Stomach (tissue), 9 donors: ENCODE measurements around the gene CHAT. TPM values are rescaled to one million over a fixed set of nuclear protein-coding genes. Genes with fewer than 3 reads are reported as not detected.
A peak's percentile ranks its signal among the peaks of the same experiment; 100 is the strongest.

Source experiments
- DNase-seq, 2 donors: peaks; one replicate each; pipeline versions ENCODE4 v3.0.0 to v3.0.0-alpha.2; 2013 to 2019
- H3K27ac ChIP-seq, 5 donors: fragments of 200-600 bp in 4 of 5; sonication (generic) in 4 of 5; one replicate each; pipeline ENCODE4 v1.5.1; 2013 to 2019; ENCODE audit warnings: mild to moderate bottlenecking in 1 of 5, moderate library complexity in 1 of 5
- H3K27me3 ChIP-seq, 3 donors: fragments of 200-600 bp; sonication (generic); one replicate each; pipeline ENCODE4 v1.5.1; 2017 to 2019; ENCODE audit warnings: mixed run types in 1 of 3
- H3K36me3 ChIP-seq, 4 donors: fragments of 200-600 bp; sonication (generic); 1 replicate in 3 of 4; 2 replicates in 1 of 4; pipeline ENCODE4 v1.5.1; 2016 to 2019
- H3K4me1 ChIP-seq, 4 donors: fragments of 200-600 bp; sonication (generic); one replicate each; pipeline ENCODE4 v1.5.1; 2016 to 2019
- H3K4me3 ChIP-seq, 4 donors: fragments of 200-600 bp; sonication (generic) in 3 of 4; one replicate each; pipeline ENCODE4 v1.5.1; 2016 to 2019; ENCODE audit warnings: mild to moderate bottlenecking in 1 of 4
- H3K9me3 ChIP-seq, 4 donors: fragments of 200-600 bp; sonication (generic); one replicate each; pipeline ENCODE4 v1.5.1; 2016 to 2019
- EP300 ChIP-seq: sonication (generic); formaldehyde crosslinking; IDR thresholded peaks from one replicate; pipeline ENCODE4 v1.6.1; 2017; ENCODE audit warnings: antibody characterized with exemption
- POLR2A ChIP-seq, 4 donors: fragments of 450-650 bp; IDR thresholded peaks; one replicate each; pipeline ENCODE4 v1.6.1; 2016; ENCODE audit warnings: antibody characterized with exemption in 4 of 4, control low read depth in 2 of 4, mild to moderate bottlenecking in 1 of 4, moderate library complexity in 1 of 4
- POLR2AphosphoS5 ChIP-seq, 3 donors: sonication (generic); formaldehyde crosslinking; IDR thresholded peaks; one replicate each; pipeline ENCODE4 v1.6.1; 2016; ENCODE audit warnings: antibody characterized with exemption in 3 of 3
- WGBS, 5 donors: extraction: QIAGEN DNeasy Blood & Tissue Kit in 3 of 5; methylation state at CpG; one replicate each; pipeline versions ENCODE4 v1.1.5 to v1.1.7; 2013 to 2018; 5-methylcytosine and 5-hydroxymethylcytosine counted together
- intact Hi-C: fragments of 100-400 bp; cut with DNase I; formaldehyde crosslinking; loops from one replicate; pipeline ENCODE4 v1.15.1; 2023; ENCODE audit warnings: low total_unique reads
- polyA plus RNA-seq, 3 donors: library from polyadenylated mRNA; stranded (reverse); fragments of 200-250 nt; gene quantifications; one replicate each; pipeline ENCODE4 v1.2.3, GENCODE V29; 2013
- total RNA-seq, 5 donors: library from RNA; depleted of rRNA; stranded (reverse); fragments of >200 nt; gene quantifications; one replicate each; pipeline versions ENCODE4 v1.1.0 to v1.2.3, GENCODE V29; 2014 to 2016
- TF ChIP-seq, protein P1 (sequence below), 7 experiments: fragments of 450-650 bp in 4 of 7; fragments of 200-600 bp in 3 of 7; sonication (generic) in 3 of 7; IDR thresholded peaks; one replicate each; pipeline ENCODE4 v1.5.1; 2016 to 2019; ENCODE audit warnings: antibody characterized with exemption in 7 of 7, control low read depth in 2 of 7, mild to moderate bottlenecking in 1 of 7
- donor health status: healthy with polysubstance abuse.
- donor health status: Bipolar disorder and iron deficiency.
- donor health status: healthy.

CHAT gene
- total and polyA plus RNA-seq, 8 donors: 8.7 TPM; not detected in 7

DNA sequence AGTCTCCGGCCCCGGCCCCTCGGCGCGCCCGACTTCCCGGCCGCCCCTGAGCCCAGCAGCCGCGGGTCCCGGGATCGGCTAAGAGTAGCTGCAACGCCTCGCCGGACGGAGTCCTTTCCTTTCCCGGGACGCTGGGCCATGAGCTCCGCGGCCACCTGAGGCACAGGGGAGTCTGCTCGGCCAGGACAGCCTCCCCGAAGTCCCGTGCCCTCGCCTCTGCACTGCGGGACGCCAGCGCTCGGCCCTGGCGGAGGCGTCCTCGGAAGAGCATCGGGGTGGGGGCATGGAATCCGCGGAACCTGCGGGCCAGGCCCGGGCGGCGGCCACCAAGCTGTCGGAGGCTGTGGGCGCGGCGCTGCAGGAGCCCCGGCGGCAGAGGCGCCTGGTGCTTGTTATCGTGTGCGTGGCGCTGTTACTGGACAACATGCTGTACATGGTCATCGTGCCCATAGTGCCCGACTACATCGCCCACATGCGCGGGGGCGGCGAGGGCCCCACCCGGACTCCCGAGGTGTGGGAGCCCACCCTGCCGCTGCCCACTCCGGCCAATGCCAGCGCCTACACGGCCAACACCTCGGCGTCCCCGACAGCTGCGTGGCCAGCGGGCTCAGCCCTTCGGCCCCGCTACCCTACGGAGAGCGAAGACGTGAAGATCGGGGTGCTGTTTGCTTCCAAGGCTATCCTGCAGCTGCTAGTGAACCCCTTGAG lies 3.2 kb upstream of the CHAT start:
- no peak overlapping the region for H3K27ac ChIP-seq
- no peak for DNase-seq
- 3 to 7% (median 6%) methylated on average over 45 to 72 of the region's 72 CpGs; no CpG with 5 or more reads in 1 of the 5 donors for WGBS, 5 donors
- peaks cover 50 to 100% (median 94%) of the 10 kb centered on the region in 3 donors for H3K27me3 ChIP-seq
- peaks cover 13 to 65% (median 30%) of the 10 kb centered on the region in 4 donors for H3K4me1 ChIP-seq
- intact Hi-C loops: no loop called here
- TF ChIP-seq POLR2A (IDR thresholded peaks at IDR 0.05) (no peak), EP300 (no peak), POLR2AphosphoS5 (IDR thresholded peaks at IDR 0.05) (no peak)
- TF ChIP-seq, protein P1, sequence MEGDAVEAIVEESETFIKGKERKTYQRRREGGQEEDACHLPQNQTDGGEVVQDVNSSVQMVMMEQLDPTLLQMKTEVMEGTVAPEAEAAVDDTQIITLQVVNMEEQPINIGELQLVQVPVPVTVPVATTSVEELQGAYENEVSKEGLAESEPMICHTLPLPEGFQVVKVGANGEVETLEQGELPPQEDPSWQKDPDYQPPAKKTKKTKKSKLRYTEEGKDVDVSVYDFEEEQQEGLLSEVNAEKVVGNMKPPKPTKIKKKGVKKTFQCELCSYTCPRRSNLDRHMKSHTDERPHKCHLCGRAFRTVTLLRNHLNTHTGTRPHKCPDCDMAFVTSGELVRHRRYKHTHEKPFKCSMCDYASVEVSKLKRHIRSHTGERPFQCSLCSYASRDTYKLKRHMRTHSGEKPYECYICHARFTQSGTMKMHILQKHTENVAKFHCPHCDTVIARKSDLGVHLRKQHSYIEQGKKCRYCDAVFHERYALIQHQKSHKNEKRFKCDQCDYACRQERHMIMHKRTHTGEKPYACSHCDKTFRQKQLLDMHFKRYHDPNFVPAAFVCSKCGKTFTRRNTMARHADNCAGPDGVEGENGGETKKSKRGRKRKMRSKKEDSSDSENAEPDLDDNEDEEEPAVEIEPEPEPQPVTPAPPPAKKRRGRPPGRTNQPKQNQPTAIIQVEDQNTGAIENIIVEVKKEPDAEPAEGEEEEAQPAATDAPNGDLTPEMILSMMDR (IDR thresholded peaks at IDR 0.05): no peak
- H3K4me3 ChIP-seq: peak overlapping the region in 3 of 4 donors; percentile 12 to 32 (median 12)
- H3K9me3 ChIP-seq: peaks cover 0 to 11% (median 0%) of the 10 kb centered on the region in 4 donors
- H3K36me3 ChIP-seq: no peaks in the 10 kb centered on the region

DNA sequence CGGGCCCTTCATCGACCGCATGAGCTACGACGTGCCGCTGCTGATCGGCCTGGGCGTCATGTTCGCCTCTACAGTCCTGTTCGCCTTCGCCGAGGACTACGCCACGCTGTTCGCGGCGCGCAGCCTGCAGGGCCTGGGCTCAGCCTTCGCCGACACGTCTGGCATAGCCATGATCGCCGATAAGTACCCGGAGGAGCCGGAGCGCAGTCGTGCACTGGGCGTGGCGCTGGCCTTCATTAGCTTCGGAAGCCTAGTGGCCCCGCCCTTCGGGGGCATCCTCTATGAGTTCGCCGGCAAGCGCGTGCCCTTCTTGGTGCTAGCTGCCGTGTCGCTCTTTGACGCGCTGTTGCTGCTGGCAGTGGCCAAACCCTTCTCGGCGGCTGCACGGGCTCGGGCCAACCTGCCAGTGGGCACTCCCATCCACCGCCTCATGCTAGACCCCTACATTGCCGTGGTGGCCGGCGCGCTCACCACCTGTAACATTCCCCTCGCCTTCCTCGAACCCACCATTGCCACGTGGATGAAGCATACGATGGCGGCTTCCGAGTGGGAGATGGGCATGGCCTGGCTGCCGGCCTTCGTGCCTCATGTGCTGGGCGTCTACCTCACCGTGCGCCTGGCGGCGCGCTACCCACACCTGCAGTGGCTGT lies 2.5 kb upstream of the CHAT start:
- Histone ChIP-seq H3K27me3 (peaks cover 50 to 100% (median 96%) of the 10 kb centered on the region in 3 donors), H3K9me3 (peaks cover 0 to 11% (median 0%) of the 10 kb centered on the region in 4 donors), H3K4me1 (peaks cover 13 to 65% (median 30%) of the 10 kb centered on the region in 4 donors), H3K36me3 (no peaks in the 10 kb centered on the region), H3K4me3 (peak overlapping the region in 1 of 4 donors; percentile 12), H3K27ac (no peak overlapping the region)
- peak in 1 of 2 donors; percentile 35 for DNase-seq
- intact Hi-C loops: no loop called here
- TF ChIP-seq POLR2A (IDR thresholded peaks at IDR 0.05): no peak
- no peak for TF ChIP-seq POLR2AphosphoS5 (IDR thresholded peaks at IDR 0.05)
- TF ChIP-seq EP300: no peak
- TF ChIP-seq, protein P1 (IDR thresholded peaks at IDR 0.05): no peak
- 7 to 19% (median 8%) methylated on average over 36 to 63 of the region's 63 CpGs for WGBS, 5 donors

DNA sequence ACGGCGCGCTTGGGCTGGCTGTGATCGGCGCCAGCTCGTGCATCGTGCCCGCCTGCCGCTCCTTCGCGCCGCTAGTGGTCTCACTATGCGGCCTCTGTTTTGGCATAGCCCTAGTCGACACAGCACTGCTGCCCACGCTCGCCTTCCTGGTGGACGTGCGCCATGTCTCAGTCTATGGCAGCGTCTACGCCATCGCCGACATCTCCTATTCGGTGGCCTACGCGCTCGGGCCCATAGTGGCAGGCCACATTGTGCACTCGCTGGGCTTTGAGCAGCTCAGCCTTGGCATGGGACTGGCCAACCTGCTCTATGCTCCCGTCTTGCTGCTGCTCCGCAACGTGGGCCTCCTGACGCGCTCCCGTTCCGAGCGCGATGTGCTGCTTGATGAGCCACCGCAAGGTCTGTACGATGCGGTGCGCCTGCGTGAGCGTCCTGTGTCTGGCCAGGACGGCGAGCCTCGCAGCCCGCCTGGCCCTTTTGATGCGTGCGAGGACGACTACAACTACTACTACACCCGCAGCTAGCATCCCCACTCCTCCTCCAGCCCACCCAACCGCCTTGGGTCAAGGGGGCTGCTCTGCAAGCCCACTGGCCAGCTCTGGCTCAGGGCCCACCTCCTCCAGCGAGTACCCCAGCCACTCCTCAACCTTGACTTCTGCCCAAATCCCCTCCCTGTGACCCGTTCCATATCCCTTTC lies 1.9 kb upstream of the CHAT start:
- intact Hi-C loops: no loop called here
- H3K27ac ChIP-seq: no peak overlapping the region
- TF ChIP-seq POLR2A (IDR thresholded peaks at IDR 0.05) (no peak), POLR2AphosphoS5 (IDR thresholded peaks at IDR 0.05) (no peak), EP300 (no peak)
- TF ChIP-seq, protein P1 (IDR thresholded peaks at IDR 0.05): no peak
- H3K27me3 ChIP-seq: peaks cover 50 to 100% (median 93%) of the 10 kb centered on the region in 3 donors
- H3K36me3 ChIP-seq: no peaks in the 10 kb centered on the region
- H3K4me1 ChIP-seq: peaks cover 13 to 62% (median 29%) of the 10 kb centered on the region in 4 donors
- H3K4me3 ChIP-seq: no peak overlapping the region
- peak in 1 of 2 donors; percentile 18 for DNase-seq
- 11 to 16% (median 14%) methylated on average over 18 to 53 of the region's 53 CpGs for WGBS, 5 donors
- H3K9me3 ChIP-seq: peaks cover 0 to 11% (median 0%) of the 10 kb centered on the region in 4 donors

DNA sequence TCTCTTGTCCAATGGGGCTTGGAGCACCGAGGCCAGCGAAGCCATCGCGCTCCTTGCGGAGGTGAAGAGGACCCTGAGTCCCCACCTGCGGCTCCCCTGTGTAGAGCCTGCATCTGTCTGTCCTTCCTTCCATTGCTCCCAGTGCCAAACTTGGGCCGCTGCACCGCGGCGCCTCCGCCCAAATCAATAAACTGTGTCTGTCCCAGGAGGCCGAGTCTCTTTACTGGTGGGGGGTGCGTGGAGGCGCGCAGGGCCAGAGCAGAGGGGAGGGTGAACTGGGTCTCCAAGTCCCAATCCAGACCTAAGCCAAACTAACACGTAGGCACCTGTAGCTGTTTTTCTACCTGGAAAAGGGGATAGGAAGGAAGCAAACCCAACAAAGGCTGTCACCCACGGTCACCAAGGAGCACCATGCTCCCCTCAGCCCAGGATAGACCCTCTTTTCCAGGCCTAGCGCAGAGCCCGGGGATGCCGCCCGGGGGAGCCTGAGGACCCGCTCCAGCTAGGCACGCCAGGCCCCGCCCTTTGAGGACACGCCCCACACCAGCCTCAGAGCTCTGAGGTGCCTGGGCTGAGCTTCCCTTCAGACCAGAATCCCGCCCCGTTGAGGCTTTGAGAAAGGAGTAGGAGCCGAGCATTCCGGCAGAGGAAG lies 1.2 kb upstream of the CHAT start:
- Histone ChIP-seq H3K27ac (no peak overlapping the region), H3K9me3 (peaks cover 0 to 11% (median 0%) of the 10 kb centered on the region in 4 donors), H3K4me1 (peaks cover 13 to 58% (median 27%) of the 10 kb centered on the region in 4 donors), H3K4me3 (no peak overlapping the region), H3K27me3 (peaks cover 50 to 100% (median 88%) of the 10 kb centered on the region in 3 donors), H3K36me3 (no peaks in the 10 kb centered on the region)
- WGBS, 5 donors: 3 to 12% (median 9%) methylated on average over 17 to 29 of the region's 29 CpGs
- DNase-seq: peak in 1 of 2 donors; percentile 32
- intact Hi-C loops: no loop called here
- TF ChIP-seq, protein P1 (IDR thresholded peaks at IDR 0.05): no peak
- TF ChIP-seq POLR2AphosphoS5 (IDR thresholded peaks at IDR 0.05): no peak
- TF ChIP-seq EP300: no peak
- no peak for TF ChIP-seq POLR2A (IDR thresholded peaks at IDR 0.05)
